Measurements from ENCODE around the gene TERB2.
"Not testable (repeated sequence)": the region's sequence is repeated elsewhere in the genome, so short reads cannot be mapped to it uniquely, and the experiment has no call there.

The TERB2 gene, protein sequence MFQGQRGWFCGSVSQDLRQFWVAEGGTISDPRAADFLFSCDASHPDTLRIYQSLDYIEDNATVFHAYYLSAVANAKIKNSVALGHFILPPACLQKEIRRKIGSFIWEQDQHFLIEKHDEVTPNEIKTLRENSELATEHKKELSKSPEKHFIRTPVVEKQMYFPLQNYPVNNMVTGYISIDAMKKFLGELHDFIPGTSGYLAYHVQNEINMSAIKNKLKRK

DNA sequence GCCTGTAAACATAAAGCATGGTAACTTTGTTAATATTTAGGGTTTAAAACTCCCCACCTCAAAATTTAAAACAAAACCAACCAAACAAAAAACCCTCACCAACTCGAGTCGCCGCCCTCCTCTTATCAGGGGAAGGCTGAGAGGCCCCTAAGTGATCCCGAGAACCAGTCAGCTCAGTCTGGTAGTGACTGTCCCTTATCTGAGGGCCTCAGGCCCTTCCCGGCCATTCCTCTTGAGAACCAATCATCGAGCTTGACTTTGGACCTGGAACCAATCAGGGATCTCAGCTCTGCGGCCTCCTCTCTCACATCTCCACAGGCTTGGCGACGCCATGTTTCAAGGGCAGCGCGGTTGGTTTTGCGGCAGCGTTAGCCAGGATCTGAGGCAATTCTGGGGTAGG, at the start of gene TERB2:
TERB2 (plus strand) TSS at position 300 of the 400 bp plus-strand sequence; CDS start at position 332, 32 bp downstream.
- no peak for DNase-seq (ENCODE audit: low read depth, low spot score)

- DNase-seq (ENCODE audit: low read depth, low spot score): no peak
Observed at GRCh38 chr15:44909423-44909822, 47.1 kb upstream of the TERB2 start.

- no peak for DNase-seq (ENCODE audit: low read depth, low spot score)
Observed at GRCh38 chr15:44910981-44911625, 45.4 kb upstream of the TERB2 start.

DNA sequence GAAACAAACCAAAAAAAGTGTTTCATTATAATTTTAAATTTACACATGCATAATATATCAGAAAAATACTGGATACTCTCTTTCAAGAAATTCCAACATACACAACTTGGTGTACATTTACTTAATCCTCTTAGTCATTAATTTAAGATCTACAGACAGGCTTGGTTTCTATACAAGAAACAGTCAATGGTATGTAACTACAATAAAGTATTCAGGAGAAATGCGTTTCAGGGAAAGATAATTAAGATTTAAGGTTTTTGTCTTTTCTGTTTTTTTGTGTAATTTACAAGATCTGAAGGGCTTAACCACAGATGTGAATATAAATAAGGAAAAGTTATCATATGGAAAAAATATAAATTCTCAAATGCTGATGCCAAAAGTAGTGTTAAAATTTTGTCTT, 44.3 kb upstream of the TERB2 start:
- DNase-seq (ENCODE audit: low read depth, low spot score): not testable (repeated sequence)

GRCh38 chr15:44912974-44913448, 43.5 kb upstream of the TERB2 start:
- not testable (repeated sequence) for DNase-seq (ENCODE audit: low read depth, low spot score)

DNA sequence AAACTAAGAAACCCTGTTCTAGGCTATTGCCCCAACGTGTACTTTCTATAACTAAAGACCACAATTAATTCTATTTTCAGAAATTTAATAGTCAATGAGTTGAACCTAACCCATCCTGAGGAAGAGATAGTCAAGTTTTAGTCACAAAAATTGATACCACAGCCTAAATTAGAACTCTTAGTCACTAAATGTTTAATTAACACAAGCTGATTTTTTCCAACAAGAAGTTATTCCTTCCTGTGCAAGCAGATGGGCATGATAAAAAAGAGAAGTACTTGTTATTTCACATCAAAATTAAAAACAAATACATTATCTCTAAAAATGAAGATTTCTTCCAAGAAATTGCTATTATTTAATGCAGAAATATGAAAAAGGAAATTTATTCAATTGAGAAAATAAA, 38.4 kb upstream of the TERB2 start:
- no peak for DNase-seq (ENCODE audit: low read depth, low spot score)

DNA sequence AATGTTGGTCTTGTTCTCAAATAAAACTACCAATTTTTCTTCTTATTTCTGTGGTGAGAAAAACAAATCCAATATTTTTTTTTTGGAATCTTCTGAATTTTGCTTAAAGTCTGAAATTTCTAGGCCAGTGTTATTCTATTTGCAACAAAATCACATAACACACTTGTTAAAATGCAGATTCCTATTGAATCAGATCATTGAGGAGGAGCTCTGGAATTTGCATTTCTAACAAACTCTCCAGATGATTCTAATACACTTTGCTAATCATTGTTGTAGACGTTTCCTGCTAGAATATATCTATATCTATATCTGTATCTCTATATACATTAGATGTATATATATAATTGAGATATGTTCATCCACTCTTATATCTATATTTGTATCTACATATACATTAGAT, 27.8 kb upstream of the TERB2 start:
- DNase-seq (ENCODE audit: low read depth, low spot score): not testable (repeated sequence)

DNA sequence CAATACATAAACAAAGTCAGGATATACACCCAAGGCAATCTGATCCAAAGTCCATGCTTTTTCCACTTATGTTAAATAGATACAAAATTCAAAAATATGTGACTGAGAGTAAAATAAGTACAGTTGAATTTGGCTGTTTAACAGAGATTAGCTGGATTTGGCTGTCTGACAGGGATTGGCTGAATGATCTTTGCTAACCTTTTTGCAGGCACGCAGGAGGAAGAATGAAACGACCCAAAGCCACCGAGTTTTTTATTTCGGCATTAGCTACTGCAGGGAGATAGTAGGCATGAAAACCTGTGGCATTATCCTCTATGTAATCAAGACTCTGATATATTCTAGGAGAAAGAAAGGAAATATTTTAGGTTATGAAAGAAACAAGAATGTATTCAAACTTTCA, 26.2 kb upstream of the TERB2 start:
- not testable (repeated sequence) for DNase-seq (ENCODE audit: low read depth, low spot score)

DNA sequence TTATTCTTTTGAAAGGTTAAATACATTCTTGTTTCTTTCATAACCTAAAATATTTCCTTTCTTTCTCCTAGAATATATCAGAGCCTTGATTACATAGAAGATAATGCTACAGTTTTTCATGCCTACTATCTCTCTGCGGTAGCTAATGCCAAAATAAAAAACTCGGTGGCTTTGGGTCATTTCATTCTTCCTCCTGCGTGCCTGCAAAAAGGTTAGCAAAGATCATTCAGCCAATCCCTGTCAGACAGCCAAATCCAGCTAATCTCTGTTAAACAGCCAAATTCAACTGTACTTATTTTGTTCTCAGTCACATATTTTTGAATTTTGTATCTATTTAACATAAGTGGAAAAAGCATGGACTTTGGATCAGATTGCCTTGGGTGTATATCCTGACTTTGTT, 1.8 kb downstream of the TERB2 start:
- not testable (repeated sequence) for DNase-seq (ENCODE audit: low read depth, low spot score)

- no peak for DNase-seq (ENCODE audit: low read depth, low spot score)
Observed at GRCh38 chr15:44968475-44968874, 12.0 kb downstream of the TERB2 start.

DNA sequence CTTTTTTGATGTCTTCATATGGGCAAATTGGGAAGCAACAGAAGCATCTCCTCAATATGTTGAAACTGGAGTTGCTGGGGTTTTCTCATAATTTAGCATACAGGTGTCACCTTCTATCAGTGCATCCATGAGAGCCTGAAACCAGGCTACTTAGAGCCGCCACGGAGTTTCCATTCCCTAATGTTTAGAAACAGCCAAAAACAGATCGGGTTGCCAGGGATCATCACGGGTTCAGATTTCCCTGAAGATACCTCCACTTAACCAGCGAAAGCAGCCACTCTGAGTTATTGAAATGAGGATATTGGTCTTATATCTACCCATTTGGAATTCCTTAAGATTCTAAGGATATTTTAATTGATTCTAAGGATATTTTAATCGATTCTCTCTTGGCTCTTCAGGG, 14.5 kb downstream of the TERB2 start:
- no peak for DNase-seq (ENCODE audit: low read depth, low spot score)

GRCh38 chr15:44976183-44976582, 19.7 kb downstream of the TERB2 start:
- not testable (repeated sequence) for DNase-seq (ENCODE audit: low read depth, low spot score)

- DNase-seq (ENCODE audit: low read depth, low spot score): not testable (repeated sequence)
Observed at GRCh38 chr15:44977781-44978180, 21.3 kb downstream of the TERB2 start.

DNA sequence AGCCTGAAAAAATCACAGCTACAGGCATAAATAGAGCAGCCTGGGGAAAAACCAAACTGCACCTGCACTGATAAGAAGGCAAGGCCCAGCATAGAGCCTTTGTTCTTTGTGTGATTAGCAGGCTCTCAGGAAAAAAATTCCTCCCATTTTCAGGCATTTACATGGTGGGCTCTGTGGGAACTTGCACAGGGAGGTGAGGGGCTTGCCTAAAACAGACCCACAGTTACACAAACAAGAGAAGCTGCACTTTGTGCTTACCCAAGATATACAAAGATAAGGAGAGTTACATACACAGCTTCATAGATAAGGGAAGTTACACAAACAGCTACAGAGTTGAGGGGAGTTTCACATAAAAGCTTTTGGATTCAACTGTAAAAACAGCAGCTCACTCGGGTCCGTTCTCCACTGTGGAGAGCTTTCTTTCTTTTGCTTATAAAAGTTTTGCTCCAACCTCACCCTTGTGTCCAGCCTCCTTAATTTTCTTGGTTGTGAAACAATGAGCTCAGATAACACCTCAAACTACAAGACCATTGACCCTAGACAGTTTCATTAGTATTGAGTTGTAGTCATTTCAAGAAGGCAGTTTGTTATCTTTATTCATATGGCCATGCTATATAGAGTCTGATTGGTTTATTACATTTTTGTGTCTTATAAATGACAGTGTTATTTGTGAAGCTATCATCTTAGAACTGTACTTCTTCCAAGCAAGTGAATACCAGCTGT, 23.3 kb downstream of the TERB2 start:
- DNase-seq (ENCODE audit: low read depth, low spot score): not testable (repeated sequence)

- not testable (repeated sequence) for DNase-seq (ENCODE audit: low read depth, low spot score)
Observed at GRCh38 chr15:44984144-44984543, 27.7 kb downstream of the TERB2 start.

DNA sequence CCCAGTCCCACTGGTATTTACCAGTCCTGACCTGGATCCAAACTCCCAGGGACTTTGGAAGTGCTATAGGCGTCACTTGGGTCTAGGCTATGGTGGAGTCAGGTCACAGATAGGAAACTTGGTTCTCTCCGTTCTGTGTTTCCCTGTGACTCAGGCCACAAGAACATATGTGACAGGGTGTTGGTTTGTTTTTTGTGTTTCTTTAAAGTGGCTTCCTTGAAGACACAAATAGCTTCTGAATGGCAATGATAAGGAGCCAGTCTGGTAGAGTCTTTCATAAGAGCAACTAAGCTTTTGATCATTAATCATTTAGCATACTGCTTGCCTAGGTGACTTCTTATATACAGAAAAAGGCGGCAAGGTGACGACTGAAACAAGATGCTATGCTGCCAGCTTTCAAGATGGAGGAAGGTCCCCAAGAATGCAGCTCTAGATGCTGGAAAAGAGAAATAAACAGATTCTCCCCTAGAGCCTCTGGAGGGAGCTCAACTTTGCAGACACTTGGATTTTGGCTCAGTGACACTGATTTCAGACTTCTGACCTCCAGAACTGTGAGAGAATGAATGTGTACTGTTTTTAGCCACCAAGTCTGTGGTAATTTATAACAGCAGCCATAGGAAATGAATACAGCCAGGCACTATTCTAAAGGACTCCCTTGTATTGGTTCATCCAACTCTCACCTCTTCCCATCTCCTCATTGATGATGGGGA, 30.0 kb downstream of the TERB2 start:
- DNase-seq (ENCODE audit: low read depth, low spot score): not testable (repeated sequence)

GRCh38 chr15:44987711-44988110, 31.2 kb downstream of the TERB2 start:
- not testable (repeated sequence) for DNase-seq (ENCODE audit: low read depth, low spot score)

DNA sequence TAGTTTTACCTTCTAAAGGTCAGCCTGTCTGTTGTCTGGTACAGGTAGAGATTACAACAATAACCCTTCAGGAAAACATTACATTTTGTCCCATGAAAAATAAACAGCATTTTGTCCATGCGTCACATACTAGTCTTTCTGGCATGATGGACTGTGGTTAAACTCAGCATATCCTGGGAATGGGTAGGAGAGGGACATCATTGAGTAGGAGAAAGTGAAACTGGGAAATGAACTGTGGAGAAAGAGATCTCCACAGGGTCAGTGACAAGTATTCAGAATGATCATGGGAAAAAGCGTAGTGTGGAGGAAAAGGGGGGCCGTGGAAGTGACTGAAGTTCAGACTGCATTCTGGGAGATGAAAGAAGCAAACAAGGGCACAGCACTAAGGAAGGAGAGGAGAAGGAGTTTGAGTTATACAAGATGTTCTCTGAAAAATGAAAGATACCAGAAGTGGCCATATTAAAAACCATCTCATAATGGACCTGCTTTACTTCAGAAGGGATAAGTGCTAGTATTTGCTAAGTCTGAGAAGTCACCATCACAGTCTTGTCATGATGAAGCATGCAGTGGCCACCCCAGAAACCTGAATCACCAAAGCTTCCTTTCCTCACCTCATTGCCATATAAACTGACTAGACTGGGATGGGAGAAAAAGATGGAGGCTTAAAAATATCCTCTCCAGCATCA, 31.8 kb downstream of the TERB2 start:
- DNase-seq (ENCODE audit: low read depth, low spot score): not testable (repeated sequence)

DNA sequence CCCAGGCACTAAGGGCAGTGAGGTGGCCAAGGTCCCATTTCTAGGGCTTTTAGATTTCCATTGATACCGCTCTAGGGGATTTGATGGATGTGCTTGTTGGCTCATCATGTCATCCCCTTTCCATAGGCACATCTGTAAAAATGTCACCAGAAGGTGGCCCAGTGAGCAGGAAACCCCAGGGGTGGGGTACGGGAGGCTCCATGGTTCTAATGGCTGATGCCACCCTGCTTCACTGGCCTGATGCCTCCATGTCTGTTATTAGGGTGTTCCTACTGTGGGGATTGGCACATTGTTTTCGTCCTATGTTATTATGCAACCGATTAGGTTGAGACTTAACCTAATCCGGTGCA, 32.4 kb downstream of the TERB2 start:
- not testable (repeated sequence) for DNase-seq (ENCODE audit: low read depth, low spot score)

DNA sequence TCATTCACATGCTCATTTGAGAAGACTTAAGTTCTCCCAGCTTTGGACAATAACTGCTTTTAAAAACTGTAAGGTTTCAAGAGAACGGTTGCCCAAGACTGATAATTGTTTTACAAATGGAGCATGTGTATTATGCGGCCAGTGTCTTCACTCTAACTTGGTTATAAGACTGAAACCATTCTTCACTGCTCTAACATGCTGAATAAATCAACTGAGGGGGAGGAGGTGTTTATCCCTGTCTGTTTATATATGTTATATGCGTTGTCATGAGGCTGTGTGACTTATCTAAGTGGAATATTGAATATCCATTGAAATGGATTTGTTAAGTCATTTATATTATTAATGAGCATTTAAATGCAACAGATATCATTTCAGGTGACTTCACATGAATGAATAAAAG, 41.1 kb downstream of the TERB2 start:
- not testable (repeated sequence) for DNase-seq (ENCODE audit: low read depth, low spot score)

DNA sequence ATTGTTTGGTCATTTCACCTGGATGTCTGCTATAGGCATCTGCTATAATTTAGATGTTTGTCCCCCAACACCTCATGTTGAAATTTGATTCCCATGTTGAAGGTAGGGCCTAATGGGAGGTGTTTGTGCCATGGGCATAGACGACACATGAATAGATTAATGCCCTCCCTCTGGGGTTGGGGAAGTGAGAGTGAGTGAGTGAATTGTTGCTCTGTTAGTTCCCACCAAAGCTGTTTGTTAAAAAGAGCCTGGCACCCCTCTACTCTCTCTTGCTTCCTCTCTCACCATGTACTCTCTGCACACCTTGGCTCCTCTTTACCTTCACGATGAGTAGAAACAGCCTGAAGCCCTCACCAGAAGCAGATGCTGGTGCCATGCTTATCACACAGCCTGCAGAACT, 42.6 kb downstream of the TERB2 start:
- no peak for DNase-seq (ENCODE audit: low read depth, low spot score)

All from activated naive CD8-positive, alpha-beta T cell treated with anti-CD3 and anti-CD28 coated beads, Interleukin-2, amount 50 U/mL, for 16 hours (primary cell).